ENCODE data around the gene PRKAR1B. TPM values are rescaled to one million over a fixed set of nuclear protein-coding genes. Genes with fewer than 3 reads are reported as not detected.

The PRKAR1B gene
- total RNA-seq: 12.5 TPM

DNA sequence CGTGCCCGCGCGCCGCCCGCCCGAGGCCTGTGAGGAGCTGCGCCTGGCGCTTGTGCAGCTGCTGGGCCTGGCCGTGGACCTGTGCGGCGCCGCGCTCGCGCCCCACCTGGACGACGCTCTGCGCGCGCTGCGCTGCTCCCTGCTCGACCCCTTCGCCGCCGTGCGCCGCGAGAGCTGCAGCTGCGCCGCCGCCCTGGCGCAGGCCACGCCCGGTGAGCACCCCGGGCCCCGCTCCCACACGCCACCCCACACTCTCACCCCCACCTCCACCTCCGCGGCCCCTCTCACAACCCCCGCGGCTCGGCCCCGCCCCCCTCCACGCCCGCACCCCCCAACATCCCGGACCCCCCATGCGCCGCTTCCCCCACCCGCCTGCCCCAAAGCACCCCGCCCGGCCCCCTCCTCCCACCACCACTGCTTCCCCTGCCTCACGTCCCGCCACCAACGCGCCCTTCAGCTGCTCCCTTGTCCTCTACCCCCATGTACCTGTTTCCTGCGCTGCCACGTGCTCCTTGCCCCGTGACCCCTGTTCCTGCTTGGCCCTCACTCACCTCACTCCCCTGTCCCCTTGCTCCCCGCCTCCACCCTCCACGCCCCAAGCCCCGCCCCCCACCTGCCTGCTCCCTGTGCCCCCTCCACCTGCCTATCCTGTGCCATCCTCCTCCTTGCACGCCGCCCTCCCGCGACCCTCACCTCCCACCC is at the start of gene PRKAR1B:
TSS of gene PRKAR1B (minus strand) at position 178 of the 702 bp plus-strand sequence. CDS start 15,776 bp downstream, outside the sequence.
- no peak for DNase-seq

DNA sequence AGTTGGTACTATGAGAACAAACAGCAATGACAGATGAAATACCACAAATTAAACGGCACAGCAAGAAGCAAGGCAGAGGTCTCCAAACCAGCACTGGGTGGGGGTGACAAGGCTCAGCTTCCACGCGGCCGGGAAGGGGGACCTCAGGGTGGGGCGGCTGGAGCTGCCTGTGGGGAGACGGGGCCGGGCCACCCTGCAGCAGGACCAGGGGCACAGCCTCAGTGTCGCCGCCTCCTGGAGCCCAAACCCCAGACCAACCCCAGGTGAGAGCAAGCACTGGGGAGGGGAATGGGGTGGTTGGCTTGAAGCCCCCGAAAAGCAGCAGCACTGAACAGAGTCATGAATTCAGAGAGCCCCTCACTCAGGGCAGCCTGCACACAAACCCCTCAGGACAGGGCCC is 49.3 kb upstream of the PRKAR1B start:
- DNase-seq: no peak

GRCh38 chr7:774161-775109 is 47.4 kb upstream of the PRKAR1B start:
- peak; percentile 15 for DNase-seq

DNA sequence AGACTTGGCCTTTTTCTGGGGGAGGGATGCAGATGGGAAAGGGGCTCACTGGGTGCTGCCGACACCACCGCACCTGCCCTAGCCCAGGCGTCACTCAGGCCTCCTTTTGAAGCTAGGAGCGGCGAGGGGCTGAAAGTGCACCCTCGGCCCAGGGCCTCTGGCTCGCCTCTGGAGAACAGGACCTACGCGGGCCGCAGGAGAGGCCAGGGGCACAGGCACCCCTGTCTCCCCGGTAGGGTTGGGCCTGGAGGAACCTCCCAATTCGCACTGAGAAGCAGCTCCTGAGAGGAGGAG is 46.5 kb upstream of the PRKAR1B start:
- no peak for DNase-seq

DNA sequence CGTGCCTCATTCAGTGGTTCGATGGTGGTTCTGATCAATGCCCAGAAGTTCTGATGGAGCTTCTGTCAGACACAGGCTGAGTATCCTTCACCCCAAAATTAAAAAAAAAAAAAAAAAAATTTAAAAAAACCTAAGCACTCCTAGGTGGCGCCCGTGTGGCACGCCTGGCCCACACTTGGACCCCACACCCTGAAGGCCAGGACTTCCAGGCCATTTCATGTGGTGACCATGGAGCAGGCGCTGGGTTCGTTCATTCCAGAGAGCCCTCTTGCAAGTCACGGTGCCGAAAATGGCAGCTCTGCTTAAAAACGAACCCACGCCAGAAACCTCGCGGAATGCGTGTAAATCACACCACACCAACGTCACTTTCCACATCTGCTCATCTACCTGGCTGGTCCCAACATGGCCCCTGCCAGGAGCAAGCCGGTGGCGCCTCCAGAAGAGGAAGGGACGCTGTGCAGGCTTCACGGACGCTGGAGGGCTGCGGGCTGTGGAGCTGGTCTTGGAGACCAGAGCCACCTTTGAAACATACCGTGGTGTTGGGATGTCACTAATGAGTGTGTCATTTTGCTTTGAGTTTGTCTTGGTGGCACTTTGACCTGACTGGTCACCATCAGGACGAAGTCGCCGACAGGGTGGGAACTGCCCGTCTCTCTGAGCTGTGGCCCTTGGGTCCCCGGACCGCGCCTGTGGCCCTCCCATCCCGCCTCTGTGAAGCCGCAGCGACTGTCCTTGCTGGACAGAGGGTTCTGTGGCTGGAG is 46.0 kb upstream of the PRKAR1B start:
- DNase-seq: no peak

GRCh38 chr7:772392-772791 is 45.3 kb upstream of the PRKAR1B start:
- no peak for DNase-seq

DNA sequence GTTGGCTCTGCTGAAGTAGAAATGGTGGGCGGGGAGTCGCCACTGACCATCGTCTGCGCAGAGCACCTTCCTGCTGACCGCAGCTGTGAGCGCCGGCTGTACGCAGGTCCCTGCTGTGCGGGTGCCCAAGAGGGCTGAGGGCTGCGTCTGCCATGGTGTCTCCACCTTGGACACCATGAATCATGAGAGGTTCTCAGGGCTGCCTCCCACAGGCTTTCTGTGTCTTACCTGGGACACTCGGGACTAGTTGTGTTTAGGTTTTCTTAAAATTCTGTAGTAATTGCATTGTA is 44.9 kb upstream of the PRKAR1B start:
- DNase-seq: no peak

DNA sequence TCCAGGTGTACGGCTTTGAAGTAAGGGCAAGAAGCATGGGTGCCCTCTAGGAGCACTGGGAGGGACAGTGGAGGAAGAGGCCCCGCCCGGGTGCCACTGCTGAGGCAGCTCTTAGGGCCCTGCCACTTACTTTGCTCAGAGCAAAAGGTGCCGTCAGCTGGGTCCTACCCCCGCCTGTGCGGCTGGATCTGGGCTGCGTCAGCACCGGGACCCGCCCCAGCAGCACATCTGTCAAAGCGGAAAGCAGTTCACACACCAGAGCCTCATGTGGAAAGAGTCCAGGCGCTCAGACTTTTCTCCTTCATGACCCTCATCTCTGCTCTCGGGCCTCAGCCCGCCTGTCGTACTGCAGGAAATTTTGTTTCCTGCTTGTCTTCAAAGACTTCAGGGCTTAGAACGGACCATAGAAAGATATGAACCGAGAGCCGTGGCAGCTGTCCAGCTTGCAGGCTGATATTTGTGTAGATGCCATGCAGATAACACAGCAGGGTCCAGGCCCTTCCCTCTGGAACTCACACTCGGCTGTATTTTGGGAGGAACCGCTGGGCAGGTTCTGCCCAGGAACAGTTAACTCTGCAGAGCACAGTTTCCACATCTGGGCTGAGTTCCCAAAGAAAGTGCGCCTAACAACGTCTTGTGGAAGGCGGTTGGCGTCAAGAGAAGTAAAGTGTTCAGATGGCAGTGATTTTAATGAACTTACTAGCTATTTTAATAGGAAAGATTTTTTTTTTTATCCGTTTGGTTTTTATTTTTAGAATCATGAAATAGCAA is 44.3 kb upstream of the PRKAR1B start:
- DNase-seq: peak; percentile 75

- DNase-seq: no peak
Measured at GRCh38 chr7:770741-771166, 43.7 kb upstream of the PRKAR1B start.

- no peak for DNase-seq
Measured at GRCh38 chr7:770336-770735, 43.3 kb upstream of the PRKAR1B start.

DNA sequence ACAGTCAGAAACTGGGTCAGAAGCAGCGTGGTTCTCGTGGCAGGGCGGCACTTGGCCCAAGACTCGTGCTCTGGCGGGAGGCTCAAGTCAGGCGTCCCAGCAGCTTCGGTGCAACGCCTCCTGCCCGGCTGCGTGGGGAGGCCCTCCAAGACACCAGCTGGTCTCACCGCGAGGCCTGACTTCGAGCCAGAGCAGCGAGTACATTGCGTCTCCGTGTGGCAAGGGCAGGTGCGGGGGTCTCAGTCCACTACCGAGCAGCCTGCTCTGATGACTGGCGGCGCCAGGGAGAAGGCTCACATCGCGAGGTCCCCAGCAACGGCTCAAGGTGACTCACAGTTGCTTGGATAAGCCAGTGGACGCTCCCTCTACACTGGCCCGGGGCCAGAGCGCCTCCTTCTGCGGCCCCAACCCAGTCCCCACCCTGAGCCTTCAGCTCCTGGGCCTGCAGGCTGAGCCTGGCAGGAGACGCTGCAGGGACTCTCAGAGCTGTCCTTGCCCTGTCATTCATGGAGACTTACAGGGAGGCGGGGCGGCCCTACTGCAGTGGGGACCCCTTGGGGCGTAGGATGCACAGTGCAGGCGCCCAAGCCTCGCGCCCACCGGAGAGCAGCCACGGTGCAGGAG is 41.9 kb upstream of the PRKAR1B start:
- no peak for DNase-seq

DNA sequence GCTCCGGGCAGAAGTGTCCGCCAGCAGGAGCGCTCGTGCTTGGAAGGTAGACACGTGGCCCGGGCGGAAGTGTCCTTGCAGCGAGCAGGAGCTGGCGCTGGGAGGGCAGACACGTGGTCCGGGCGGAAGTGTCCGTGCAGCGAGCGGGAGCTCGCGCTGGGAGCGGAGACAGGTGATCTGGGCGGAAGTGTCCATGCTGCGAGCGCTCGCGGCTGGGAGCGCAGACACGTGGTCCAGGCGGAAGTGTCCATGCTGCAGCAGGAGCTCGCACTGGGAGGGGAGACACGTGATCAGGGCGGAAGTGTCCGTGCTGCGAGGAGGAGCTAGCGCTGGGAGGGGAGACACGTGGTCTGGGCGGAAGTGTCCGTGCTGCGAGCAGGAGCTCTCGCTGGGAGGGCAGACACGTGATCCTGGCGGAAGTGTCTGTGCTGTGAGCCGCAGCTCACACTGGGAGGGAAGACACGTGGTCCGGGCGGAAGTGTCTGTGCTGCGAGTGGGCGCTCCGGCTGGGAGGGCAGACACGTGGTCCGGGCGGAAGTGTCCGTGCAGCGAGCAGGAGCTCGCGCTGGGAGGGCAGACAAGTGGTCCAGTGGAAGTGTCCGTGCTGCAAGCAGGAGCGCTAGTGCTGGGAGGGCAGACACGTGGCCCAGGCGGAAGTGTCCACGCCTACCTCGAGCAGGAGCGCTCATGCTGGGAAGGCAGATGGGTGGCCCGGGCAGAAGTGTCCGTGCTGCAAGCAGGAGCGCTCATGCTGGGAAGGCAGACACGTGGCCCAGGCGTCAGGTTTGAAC is 41.1 kb upstream of the PRKAR1B start:
- no peak for DNase-seq

DNA sequence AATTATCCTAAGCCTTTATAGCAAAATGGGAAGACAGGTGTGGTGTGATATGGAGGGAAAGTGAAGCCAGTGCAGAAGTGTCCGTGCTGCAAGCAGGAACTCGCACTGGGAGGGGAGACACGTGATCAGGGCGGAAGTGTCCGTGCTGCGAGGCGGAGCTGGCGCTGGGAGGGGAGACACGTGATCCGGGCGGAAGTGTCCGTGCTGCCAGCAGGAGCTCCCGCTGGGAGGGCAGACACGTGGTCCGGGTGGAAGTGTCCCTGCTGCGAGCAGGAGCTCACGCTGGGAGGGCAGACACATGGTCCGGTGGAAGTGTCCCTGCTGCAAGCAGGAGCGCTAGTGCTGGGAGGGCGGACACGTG is 40.5 kb upstream of the PRKAR1B start:
- DNase-seq: no peak

GRCh38 chr7:765383-765782 is 38.3 kb upstream of the PRKAR1B start:
- no peak for DNase-seq

- DNase-seq: no peak
Measured at GRCh38 chr7:763762-764161, 36.7 kb upstream of the PRKAR1B start.

GRCh38 chr7:762885-763284 is 35.8 kb upstream of the PRKAR1B start:
- DNase-seq: no peak

- no peak for DNase-seq
Measured at GRCh38 chr7:761631-762030, 34.5 kb upstream of the PRKAR1B start.

- no peak for DNase-seq
Measured at GRCh38 chr7:761101-761500, 34.0 kb upstream of the PRKAR1B start.

GRCh38 chr7:760006-760405 is 32.9 kb upstream of the PRKAR1B start:
- DNase-seq: no peak

DNA sequence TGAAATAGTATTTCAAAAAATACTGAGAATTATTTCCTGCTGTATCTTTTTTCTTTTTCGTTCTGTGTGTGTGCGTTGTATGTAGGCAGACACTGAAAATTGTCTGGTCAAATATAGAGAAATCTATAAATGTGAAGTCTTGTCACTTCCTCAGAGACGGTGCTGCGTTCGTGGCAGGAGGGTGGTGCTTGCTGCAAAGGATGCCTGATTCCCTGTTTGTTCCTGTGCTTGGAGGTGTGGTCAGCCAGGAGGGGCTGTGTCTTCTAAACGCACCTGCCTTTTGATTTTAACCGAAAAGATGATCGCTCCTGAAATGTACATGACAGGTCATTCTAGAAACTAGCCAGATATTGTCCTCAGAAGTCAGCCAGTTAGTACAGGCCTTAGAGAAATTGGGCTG is 32.5 kb upstream of the PRKAR1B start:
- no peak for DNase-seq

- no peak for DNase-seq
Measured at GRCh38 chr7:757741-758163, 30.7 kb upstream of the PRKAR1B start.
